ENCODE results near the gene MAN2A2.
"Not testable (repeated sequence)": the region's sequence is repeated elsewhere in the genome, so short reads cannot be mapped to it uniquely, and the experiment has no call there.

MAN2A2 gene

DNA sequence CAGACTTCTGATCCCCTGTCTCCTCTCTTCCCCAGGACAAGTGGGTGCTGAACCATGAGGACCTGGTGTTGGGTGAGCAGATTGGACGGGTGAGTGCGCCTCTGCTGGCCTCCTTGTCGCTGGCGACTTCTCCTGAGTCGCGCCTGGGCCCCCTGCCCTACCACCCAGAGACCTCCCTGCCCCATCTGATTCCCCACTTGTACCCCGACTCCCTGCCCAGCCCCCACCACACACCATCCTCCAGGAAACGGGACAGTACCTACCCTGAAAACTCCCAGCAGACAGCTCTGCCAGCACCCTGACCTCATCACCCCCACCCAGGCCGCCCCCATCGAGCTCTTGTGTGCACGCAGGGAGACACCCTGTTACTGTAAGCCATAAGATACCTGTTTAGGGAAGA, 11.1 kb upstream of the MAN2A2 start:
- ChIA-PET POLR2A (no interaction called here), CTCF (no interaction called here)
- no peak for TF ChIP-seq FOXA1 (IDR thresholded peaks at IDR 0.05)
- TF ChIP-seq CTBP1 (IDR thresholded peaks at IDR 0.05; ENCODE audit: borderline replicate concordance), result no peak
- TF ChIP-seq L3MBTL2 (conservative IDR thresholded peaks at IDR 0.05), result no peak
- no peak for TF ChIP-seq SP1 (IDR thresholded peaks at IDR 0.05)
- no peak for DNase-seq (ENCODE audit: extremely low spot score)

- TF ChIP-seq HDGF (IDR thresholded peaks at IDR 0.05; ENCODE audit: borderline replicate concordance), result no peak
- TF ChIP-seq LEF1 (IDR thresholded peaks at IDR 0.05; ENCODE audit: borderline replicate concordance), result no peak
- DNase-seq (ENCODE audit: extremely low spot score), result no peak
- ChIA-PET CTCF (interaction anchor here (1.4 kb wide), 1 partner anchor 39 kb away, joined by 7 read pairs; no protein-coding TSS in a partner anchor), POLR2A (interaction anchor here (0.8 to 1.9 kb wide), 3 partner anchors 10 to 42 kb away, joined by 3 to 12 read pairs (median 3); partner anchors contain the start of genes MAN2A2 and UNC45A)
Observed at GRCh38 chr15:90892498-90893174, 10.5 kb upstream of the MAN2A2 start.

GRCh38 chr15:90893175-90894090, 9.7 kb upstream of the MAN2A2 start:
- no peak for DNase-seq (ENCODE audit: extremely low spot score)
- ChIA-PET CTCF (interaction anchor here (0.6 to 1.4 kb wide), 2 partner anchors 38 to 710 kb away, joined by 3 to 7 read pairs; no protein-coding TSS in a partner anchor), POLR2A (interaction anchor here (0.8 to 1.9 kb wide), 3 partner anchors 9 to 41 kb away, joined by 3 to 12 read pairs (median 3); partner anchors contain the start of genes MAN2A2 and UNC45A)
- no peak for TF ChIP-seq ELF4 (IDR thresholded peaks at IDR 0.05)
- TF ChIP-seq NFRKB (IDR thresholded peaks at IDR 0.05), result no peak
- TF ChIP-seq SP1 (IDR thresholded peaks at IDR 0.05), result no peak
- TF ChIP-seq, protein P1, sequence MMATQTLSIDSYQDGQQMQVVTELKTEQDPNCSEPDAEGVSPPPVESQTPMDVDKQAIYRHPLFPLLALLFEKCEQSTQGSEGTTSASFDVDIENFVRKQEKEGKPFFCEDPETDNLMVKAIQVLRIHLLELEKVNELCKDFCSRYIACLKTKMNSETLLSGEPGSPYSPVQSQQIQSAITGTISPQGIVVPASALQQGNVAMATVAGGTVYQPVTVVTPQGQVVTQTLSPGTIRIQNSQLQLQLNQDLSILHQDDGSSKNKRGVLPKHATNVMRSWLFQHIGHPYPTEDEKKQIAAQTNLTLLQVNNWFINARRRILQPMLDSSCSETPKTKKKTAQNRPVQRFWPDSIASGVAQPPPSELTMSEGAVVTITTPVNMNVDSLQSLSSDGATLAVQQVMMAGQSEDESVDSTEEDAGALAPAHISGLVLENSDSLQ (IDR thresholded peaks at IDR 0.05), result no peak
- no peak for TF ChIP-seq FOXA1 (IDR thresholded peaks at IDR 0.05)
- TF ChIP-seq TARDBP (IDR thresholded peaks at IDR 0.05), result no peak
- TF ChIP-seq SUZ12 (IDR thresholded peaks at IDR 0.05), result no peak
- no peak for TF ChIP-seq CTBP1 (IDR thresholded peaks at IDR 0.05; ENCODE audit: borderline replicate concordance)
- TF ChIP-seq FOXM1 (IDR thresholded peaks at IDR 0.05; ENCODE audit: borderline replicate concordance), result no peak
- TF ChIP-seq BHLHE40 (IDR thresholded peaks at IDR 0.05; ENCODE audit: borderline replicate concordance), result no peak
- no peak for TF ChIP-seq LEF1 (IDR thresholded peaks at IDR 0.05; ENCODE audit: borderline replicate concordance)
- no peak for TF ChIP-seq ZNF384 (IDR thresholded peaks at IDR 0.05)
- TF ChIP-seq L3MBTL2 (conservative IDR thresholded peaks at IDR 0.05), result no peak
- no peak for TF ChIP-seq FOXK2 (IDR thresholded peaks at IDR 0.05)
- TF ChIP-seq ARNT (IDR thresholded peaks at IDR 0.05), result no peak
- TF ChIP-seq HDGF (IDR thresholded peaks at IDR 0.05; ENCODE audit: borderline replicate concordance), result no peak

- ChIA-PET POLR2A (interaction anchor here (0.6 to 1.5 kb wide), 5 partner anchors 9 to 54 kb away, joined by 3 to 6 read pairs (median 3); no protein-coding TSS in a partner anchor), CTCF (interaction anchor here (1.0 to 3.6 kb wide), 3 partner anchors 9 to 36 kb away, joined by 4 to 15 read pairs (median 15); partner anchors contain the start of gene HDDC3)
- no peak for TF ChIP-seq ARNT (IDR thresholded peaks at IDR 0.05)
- TF ChIP-seq, protein P1 (IDR thresholded peaks at IDR 0.05), result peak; percentile 82
- DNase-seq (ENCODE audit: extremely low spot score), result peak; percentile 37
Observed at GRCh38 chr15:90895571-90896117, 7.5 kb upstream of the MAN2A2 start.

DNA sequence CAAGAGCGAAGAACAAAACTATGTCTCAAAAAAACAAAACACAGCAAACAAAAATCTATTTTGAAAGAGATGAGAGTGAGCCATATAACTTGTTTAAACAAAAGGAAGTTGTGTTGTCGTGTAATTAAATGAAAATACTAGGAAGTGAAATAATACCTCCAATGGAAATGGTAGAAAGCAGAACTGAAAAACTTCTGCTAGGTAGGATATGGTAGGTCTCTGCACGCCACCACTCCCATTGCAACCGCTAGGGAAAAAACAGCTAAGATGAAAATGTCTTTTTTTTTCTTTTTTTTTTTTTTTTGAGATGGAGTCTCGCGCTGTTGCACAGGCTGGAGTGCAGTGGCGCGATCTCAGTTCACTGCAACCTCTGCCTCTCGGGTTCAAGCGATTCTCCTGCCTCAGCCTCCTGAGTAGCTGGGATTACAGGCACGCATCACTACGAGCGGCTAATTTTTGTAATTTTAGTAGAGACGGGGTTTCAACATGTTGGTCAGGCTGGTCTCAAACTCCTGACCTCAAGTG, 5.9 kb upstream of the MAN2A2 start:
- ChIA-PET POLR2A (interaction anchor here (1.2 to 2.0 kb wide), 3 partner anchors 26 to 38 kb away, joined by 3 to 6 read pairs (median 5); partner anchors contain the start of gene UNC45A), CTCF (interaction anchor here (0.7 to 3.6 kb wide), 3 partner anchors 35 to 721 kb away, joined by 4 to 15 read pairs (median 6); partner anchors contain the start of genes HDDC3 and UNC45A)
- DNase-seq (ENCODE audit: extremely low spot score), result not testable (repeated sequence)

DNA sequence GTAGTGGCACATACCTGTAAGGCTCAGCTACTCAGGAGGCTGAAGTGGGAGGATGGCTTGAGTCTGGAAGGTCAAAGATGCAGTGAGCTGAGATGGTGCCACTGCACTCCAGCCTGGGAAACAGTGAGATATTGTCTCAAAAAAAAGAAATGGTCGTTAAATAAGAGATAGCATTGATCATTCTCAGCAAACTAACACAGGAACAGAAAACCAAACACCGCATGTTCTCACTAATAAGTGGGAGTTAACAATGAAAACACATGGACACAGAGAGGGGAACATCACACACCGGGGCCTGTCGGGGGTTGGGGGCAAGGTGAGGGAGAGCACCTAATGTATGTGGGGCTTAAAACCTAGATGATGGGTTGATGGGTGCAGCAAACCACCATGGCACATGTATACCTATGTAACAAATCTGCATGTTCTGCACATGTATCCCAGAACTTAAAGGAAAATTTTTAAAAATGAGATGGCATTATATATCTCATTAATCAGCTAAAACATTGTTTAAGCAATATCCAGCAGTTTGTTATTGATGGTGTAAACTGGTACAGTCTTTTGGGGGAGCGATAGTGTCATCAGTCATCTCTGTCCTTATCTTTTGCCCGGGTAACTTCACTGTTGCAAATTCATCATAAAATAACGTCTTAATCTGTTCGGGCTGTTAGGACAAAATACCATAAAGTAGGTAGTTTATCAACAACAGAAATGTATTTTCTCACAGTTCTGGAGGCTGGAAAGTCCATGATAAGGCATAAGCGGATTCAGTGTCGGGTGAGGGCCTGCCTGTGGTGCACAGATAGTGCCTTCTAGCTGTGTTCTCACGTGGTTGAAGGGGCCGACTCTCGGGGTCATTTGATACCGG, 1.7 kb upstream of the MAN2A2 start:
- peak; percentile 54 for DNase-seq (ENCODE audit: extremely low spot score)
- ChIA-PET POLR2A (interaction anchor here (1.2 to 7.5 kb wide), 4 partner anchors 8 to 184 kb away, joined by 3 to 142 read pairs (median 8); partner anchors contain the start of genes BLM, HDDC3 and UNC45A), CTCF (interaction anchor here (0.7 to 5.5 kb wide), 6 partner anchors 12 to 83 kb away, joined by 3 to 57 read pairs (median 4); partner anchors contain the start of genes HDDC3 and UNC45A)
- no peak for TF ChIP-seq ELF4 (IDR thresholded peaks at IDR 0.05)
- no peak for TF ChIP-seq NFRKB (IDR thresholded peaks at IDR 0.05)

Data from HEK293T (cell line).